NT2/D1 (cell line): ENCODE measurements around the gene EMILIN2.
"Not testable (repeated sequence)": the region's sequence is repeated elsewhere in the genome, so short reads cannot be mapped to it uniquely, and the experiment has no call there.

ENCODE experiments used
- SUZ12 ChIP-seq: IDR thresholded peaks from 2 replicates; pipeline ENCODE4 v1.6.1; 2011; ENCODE audit not compliant: insufficient read length, insufficient read depth; ENCODE audit errors: extremely low read depth
- YY1 ChIP-seq: IDR thresholded peaks from 2 replicates; pipeline ENCODE4 v1.6.1; 2011; ENCODE audit not compliant: insufficient read length, insufficient read depth
- ZNF274 ChIP-seq: IDR thresholded peaks from 2 replicates; pipeline ENCODE4 v1.6.1; 2011; ENCODE audit warnings: mild to moderate bottlenecking, low read depth, low read length

DNA sequence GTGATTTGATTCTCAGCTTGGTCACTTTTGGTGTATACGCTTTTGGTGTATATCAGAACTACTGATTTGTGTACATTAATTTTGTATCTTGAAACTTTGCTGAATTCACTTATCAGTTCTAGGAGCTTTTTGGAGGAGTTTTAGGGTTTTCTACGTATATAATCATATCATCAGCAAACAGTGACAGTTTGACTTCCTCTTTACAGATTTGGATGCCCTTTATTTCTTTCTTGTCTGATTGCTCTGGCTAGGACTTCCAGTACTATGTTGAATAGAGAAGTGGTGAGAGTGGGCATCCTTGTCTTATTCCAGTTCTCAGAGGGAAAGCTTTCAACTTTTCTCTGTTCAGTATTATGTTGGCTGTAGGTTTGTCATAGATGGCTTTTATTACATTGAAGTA is 19.7 kb downstream of the EMILIN2 start:
- not testable (repeated sequence) for TF ChIP-seq YY1, SUZ12, ZNF274
